ENCODE results near the gene FTH1. TPM values are rescaled to one million over a fixed set of nuclear protein-coding genes. Genes with fewer than 3 reads are reported as not detected.

Gene FTH1
- total and polyA plus RNA-seq, 2 of the 13 experiments (the other 11 are each of a cell fraction or from before 2014, with no cell fraction given): 607 to 760 TPM

DNA sequence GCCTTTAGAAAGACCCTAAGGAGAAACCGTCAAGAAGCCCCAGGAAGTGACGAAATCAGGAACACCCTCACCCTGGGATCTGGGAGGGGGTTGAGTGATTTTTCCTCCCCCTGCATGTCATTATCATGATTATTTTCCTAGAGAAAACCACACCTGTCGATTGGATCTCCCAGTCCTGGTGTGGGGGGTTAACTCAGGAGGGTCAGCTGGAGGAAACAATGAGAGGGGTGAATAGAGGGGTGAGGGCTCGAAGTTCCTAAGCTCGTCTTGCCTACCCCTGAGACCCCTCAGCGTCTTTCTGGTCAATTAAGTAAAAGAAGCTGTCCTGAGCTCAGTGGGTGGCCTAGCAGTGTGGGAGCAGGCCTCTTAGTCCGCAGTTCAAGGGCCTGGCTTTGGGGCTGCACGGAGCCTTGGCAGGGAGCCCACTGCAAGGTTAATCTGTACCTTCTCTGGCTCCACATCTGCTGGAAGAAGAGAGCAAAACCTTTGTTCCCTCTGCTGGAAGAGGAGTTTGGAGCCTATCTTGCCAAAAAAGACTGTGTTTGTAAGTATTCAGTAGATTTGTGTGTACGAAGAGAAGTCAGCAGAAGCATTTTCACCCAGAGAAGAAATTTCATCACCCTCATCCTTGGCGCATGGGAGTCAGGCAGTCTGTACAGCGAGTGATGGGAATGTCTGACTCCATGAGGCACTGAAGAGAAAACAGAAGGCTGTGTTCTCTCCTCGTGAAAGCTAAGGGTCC lies 34.2 kb upstream of the FTH1 start (continued):
- peak; percentile 58; the same call in 1 of the 2 replicates for TF ChIP-seq ERF (CRISPR knock-in tag; IDR thresholded peaks at IDR 0.05)
- TF ChIP-seq HHEX (CRISPR knock-in tag; IDR thresholded peaks at IDR 0.05): no peak
- no peak for TF ChIP-seq SMARCC2 (IDR thresholded peaks at IDR 0.05)
- TF ChIP-seq DDIT3 (CRISPR knock-in tag; IDR thresholded peaks at IDR 0.05): no peak
- no peak for TF ChIP-seq ZNF44 (CRISPR knock-in tag; IDR thresholded peaks at IDR 0.05)
- TF ChIP-seq ZNF703 (CRISPR knock-in tag; IDR thresholded peaks at IDR 0.05; ENCODE audit: borderline replicate concordance): no peak
- TF ChIP-seq HOXA3 (CRISPR knock-in tag; IDR thresholded peaks at IDR 0.05): peak; percentile 71; the same call in 1 of the 2 replicates
- no peak; the same call in 1 of the 2 replicates for TF ChIP-seq ZNF12 (CRISPR knock-in tag; IDR thresholded peaks at IDR 0.05)
- no peak; the same call in 1 of the 2 replicates for TF ChIP-seq ZNF746 (CRISPR knock-in tag; IDR thresholded peaks at IDR 0.05)
- TF ChIP-seq RFXAP (CRISPR knock-in tag; IDR thresholded peaks at IDR 0.05; ENCODE audit: borderline replicate concordance): 0 out of 2 replicates have a peak, but pooled peaks have one; percentile 35
- TF ChIP-seq, protein P1, sequence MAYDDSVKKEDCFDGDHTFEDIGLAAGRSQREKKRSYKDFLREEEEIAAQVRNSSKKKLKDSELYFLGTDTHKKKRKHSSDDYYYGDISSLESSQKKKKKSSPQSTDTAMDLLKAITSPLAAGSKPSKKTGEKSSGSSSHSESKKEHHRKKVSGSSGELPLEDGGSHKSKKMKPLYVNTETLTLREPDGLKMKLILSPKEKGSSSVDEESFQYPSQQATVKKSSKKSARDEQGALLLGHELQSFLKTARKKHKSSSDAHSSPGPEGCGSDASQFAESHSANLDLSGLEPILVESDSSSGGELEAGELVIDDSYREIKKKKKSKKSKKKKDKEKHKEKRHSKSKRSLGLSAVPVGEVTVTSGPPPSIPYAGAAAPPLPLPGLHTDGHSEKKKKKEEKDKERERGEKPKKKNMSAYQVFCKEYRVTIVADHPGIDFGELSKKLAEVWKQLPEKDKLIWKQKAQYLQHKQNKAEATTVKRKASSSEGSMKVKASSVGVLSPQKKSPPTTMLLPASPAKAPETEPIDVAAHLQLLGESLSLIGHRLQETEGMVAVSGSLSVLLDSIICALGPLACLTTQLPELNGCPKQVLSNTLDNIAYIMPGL (CRISPR knock-in tag; IDR thresholded peaks at IDR 0.05; ENCODE audit: borderline replicate concordance in 1 of 2, low read depth in 1 of 2): no peak; a peak in 1 of 4 replicates
- TF ChIP-seq NFIC (IDR thresholded peaks at IDR 0.05; ENCODE audit: low read length): peak; percentile 87
- peak; percentile 68; the same call in 1 of the 2 replicates for TF ChIP-seq PITX1 (CRISPR knock-in tag; IDR thresholded peaks at IDR 0.05)
- TF ChIP-seq SMAD3 (CRISPR knock-in tag; IDR thresholded peaks at IDR 0.05): peak; percentile 84; the same call in 1 of the 2 replicates
- no peak for TF ChIP-seq JARID2 (CRISPR knock-in tag; IDR thresholded peaks at IDR 0.05; ENCODE audit: insufficient replicate concordance)
- TF ChIP-seq MTF1 (CRISPR knock-in tag; IDR thresholded peaks at IDR 0.05): no peak
- TF ChIP-seq ZBTB42 (CRISPR knock-in tag; IDR thresholded peaks at IDR 0.05): no peak
- no peak for TF ChIP-seq ZBTB1 (CRISPR knock-in tag; IDR thresholded peaks at IDR 0.05; ENCODE audit: borderline replicate concordance)
- TF ChIP-seq ZNF713 (CRISPR knock-in tag; IDR thresholded peaks at IDR 0.05): no peak
- peak; percentile 40; the same call in 1 of the 2 replicates for TF ChIP-seq PHF8 (CRISPR knock-in tag; IDR thresholded peaks at IDR 0.05)
- peak; percentile 39; the same call in 1 of the 2 replicates for TF ChIP-seq ZNF33A (CRISPR knock-in tag; IDR thresholded peaks at IDR 0.05; ENCODE audit: borderline replicate concordance)
- no peak for TF ChIP-seq SP140L (CRISPR knock-in tag; IDR thresholded peaks at IDR 0.05; ENCODE audit: borderline replicate concordance)
- TF ChIP-seq HMG20B (CRISPR knock-in tag; conservative IDR thresholded peaks at IDR 0.05): no peak
- no peak for TF ChIP-seq NCOA1 (CRISPR knock-in tag; IDR thresholded peaks at IDR 0.05)
- no peak; the same call in 1 of the 2 replicates for TF ChIP-seq ZNF205 (CRISPR knock-in tag; IDR thresholded peaks at IDR 0.05)
- TF ChIP-seq TEF (CRISPR knock-in tag; IDR thresholded peaks at IDR 0.05): no peak
- TF ChIP-seq KAT8 (CRISPR knock-in tag; IDR thresholded peaks at IDR 0.05): peak; percentile 49
- TF ChIP-seq ZNF362 (CRISPR knock-in tag; IDR thresholded peaks at IDR 0.05; ENCODE audit: borderline replicate concordance): 0 out of 2 replicates have a peak, but pooled peaks have one; percentile 9
- TF ChIP-seq ZC3H13 (CRISPR knock-in tag; IDR thresholded peaks at IDR 0.05): no peak

All from HepG2 (cell line).